ENCODE results near the gene VAT1L. TPM values are rescaled to one million over a fixed set of nuclear protein-coding genes. Genes with fewer than 3 reads are reported as not detected.
A peak's percentile ranks its signal among the peaks of the same experiment; 100 is the strongest.

Gene VAT1L
- total and polyA plus RNA-seq, 8 donors, result 0.32 to 10.7 (median 1.3) TPM

DNA sequence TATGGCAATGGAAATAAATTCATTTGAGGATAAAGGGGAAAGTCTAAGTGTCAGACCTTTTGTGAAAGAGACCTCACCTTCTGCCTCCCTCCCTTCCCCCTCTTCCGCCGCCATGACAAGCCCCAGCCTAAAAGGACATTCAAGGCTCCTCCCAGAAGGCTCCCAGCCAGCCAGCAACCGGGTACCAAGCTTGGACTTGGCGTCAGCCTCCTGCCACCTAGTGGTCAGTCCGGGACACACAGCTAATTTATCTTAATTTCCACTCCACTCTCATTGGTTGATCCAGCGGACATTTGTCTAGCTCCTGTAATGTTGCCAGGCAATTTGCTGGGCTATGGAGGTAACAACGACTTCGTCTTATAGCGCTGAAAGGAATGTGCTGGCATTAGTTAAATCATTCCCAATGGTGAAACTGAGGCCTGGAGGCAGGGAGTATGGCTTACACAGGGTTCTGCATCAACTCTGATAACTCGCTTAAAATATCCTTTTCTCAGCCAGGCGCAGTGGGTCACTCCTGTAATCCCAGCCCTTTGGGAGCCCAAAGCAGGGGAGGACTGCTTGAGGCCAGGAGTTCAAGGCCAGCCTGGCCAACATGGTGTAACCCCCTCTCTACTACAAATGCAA, 214.7 kb downstream of the VAT1L start:
- Histone ChIP-seq H3K9me3 (no peaks in the 10 kb centered on the region), H3K27me3 (no peaks in the 10 kb centered on the region), H3K27ac (no peak overlapping the region), H3K4me3 (no peak overlapping the region), H3K4me1 (no peaks in the 10 kb centered on the region), H3K36me3 (no peaks in the 10 kb centered on the region)
- FAIRE-seq (no peak), DNase-seq (peak; percentile 66 to 80 (median 78)), ATAC-seq (peak; percentile 87 to 98 (median 96))
- TF ChIP-seq, protein P1, sequence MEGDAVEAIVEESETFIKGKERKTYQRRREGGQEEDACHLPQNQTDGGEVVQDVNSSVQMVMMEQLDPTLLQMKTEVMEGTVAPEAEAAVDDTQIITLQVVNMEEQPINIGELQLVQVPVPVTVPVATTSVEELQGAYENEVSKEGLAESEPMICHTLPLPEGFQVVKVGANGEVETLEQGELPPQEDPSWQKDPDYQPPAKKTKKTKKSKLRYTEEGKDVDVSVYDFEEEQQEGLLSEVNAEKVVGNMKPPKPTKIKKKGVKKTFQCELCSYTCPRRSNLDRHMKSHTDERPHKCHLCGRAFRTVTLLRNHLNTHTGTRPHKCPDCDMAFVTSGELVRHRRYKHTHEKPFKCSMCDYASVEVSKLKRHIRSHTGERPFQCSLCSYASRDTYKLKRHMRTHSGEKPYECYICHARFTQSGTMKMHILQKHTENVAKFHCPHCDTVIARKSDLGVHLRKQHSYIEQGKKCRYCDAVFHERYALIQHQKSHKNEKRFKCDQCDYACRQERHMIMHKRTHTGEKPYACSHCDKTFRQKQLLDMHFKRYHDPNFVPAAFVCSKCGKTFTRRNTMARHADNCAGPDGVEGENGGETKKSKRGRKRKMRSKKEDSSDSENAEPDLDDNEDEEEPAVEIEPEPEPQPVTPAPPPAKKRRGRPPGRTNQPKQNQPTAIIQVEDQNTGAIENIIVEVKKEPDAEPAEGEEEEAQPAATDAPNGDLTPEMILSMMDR (IDR thresholded peaks at IDR 0.05), result peak; percentile 63 to 82 (median 72)
- intact Hi-C loops (cut with DNase I), result no loop called here
- WGBS, 2 donors, result 15 to 17% methylated on average over 11 of the region's 11 CpGs

DNA sequence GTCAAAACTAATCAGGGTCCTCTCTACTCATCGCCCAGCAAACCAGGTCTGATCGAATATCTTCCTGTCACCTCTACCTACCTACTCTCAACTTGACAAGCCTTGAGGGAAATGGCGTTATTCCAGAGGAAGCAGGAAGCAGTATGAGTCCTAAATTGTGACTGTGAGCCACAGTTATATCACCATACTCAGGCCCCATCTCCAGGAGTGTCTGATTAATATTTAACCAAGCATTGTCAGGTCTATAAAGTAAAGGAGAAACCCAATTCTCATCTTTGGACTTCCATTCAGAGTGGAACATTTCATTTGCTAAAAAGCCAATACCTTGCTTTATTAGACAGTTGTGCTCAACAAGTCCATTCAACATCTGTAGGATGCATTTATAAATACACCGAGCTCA, 216.2 kb downstream of the VAT1L start:
- ATAC-seq (no peak), DNase-seq (no peak), FAIRE-seq (no peak)
- H3K9me3 ChIP-seq, result no peaks in the 10 kb centered on the region
- H3K4me1 ChIP-seq, result no peaks in the 10 kb centered on the region
- H3K27me3 ChIP-seq, result no peaks in the 10 kb centered on the region
- TF ChIP-seq, protein P1 (IDR thresholded peaks at IDR 0.05), result no peak
- 51 to 59% methylated on average over 4 of the region's 4 CpGs for WGBS, 2 donors
- no peaks in the 10 kb centered on the region for H3K36me3 ChIP-seq
- H3K27ac ChIP-seq, result no peak overlapping the region
- H3K4me3 ChIP-seq, result no peak overlapping the region
- intact Hi-C loops (cut with DNase I), result no loop called here

DNA sequence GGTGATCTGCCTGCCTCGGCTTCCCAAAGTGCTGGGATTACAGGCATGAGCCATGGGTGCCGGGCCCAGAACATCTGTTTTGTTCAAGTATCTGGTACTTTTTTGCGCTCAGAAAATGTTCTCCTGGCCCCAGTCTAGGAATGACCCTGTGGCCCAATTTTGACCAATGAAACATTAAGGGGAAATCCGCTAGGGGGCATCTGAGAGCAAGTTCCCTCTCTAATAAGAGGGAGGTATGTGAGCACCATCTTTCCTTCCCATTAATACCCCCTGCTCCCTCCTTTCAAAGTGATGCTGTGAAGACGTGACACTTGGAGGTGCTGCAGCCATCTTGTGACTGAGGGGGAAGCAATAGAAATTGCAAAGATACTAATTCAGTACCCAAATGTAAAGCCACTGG, 217.5 kb downstream of the VAT1L start:
- intact Hi-C loops (cut with DNase I), result no loop called here
- no peak for DNase-seq
- TF ChIP-seq, protein P1 (IDR thresholded peaks at IDR 0.05), result no peak
- no peaks in the 10 kb centered on the region for H3K36me3 ChIP-seq
- no peak overlapping the region for H3K27ac ChIP-seq
- H3K27me3 ChIP-seq, result no peaks in the 10 kb centered on the region
- H3K4me1 ChIP-seq, result no peaks in the 10 kb centered on the region
- H3K4me3 ChIP-seq, result no peak overlapping the region
- FAIRE-seq, result no peak
- H3K9me3 ChIP-seq, result no peaks in the 10 kb centered on the region
- ATAC-seq, result no peak
- 52 to 59% methylated on average over 5 of the region's 5 CpGs for WGBS, 2 donors

DNA sequence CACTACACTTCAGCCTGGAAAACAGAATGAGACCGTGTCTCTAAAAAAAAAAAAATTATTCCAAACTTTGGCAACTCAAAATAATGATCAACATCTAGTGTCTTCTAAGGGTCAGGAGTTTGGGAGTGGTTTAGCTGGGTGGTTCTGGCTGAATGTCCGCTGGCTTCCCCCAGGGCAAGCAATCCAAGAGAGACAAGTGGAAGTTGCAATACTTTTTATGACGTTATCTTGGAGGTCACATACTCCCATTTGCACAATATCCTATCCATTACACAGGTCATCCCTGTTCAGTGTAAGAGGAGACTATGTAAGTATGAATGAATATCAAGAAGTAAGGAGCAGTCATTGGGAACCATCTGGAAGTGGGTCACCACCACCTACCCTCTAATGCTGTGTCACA, 218.8 kb downstream of the VAT1L start:
- no peak overlapping the region for H3K4me3 ChIP-seq
- ATAC-seq, result no peak
- no peaks in the 10 kb centered on the region for H3K4me1 ChIP-seq
- no peaks in the 10 kb centered on the region for H3K27me3 ChIP-seq
- H3K9me3 ChIP-seq, result no peaks in the 10 kb centered on the region
- intact Hi-C loops (cut with DNase I), result no loop called here
- no peak overlapping the region for H3K27ac ChIP-seq
- H3K36me3 ChIP-seq, result no peaks in the 10 kb centered on the region
- 58 to 71% methylated on average over 3 of the region's 3 CpGs for WGBS, 2 donors
- TF ChIP-seq, protein P1 (IDR thresholded peaks at IDR 0.05), result no peak
- no peak for DNase-seq
- FAIRE-seq, result no peak

DNA sequence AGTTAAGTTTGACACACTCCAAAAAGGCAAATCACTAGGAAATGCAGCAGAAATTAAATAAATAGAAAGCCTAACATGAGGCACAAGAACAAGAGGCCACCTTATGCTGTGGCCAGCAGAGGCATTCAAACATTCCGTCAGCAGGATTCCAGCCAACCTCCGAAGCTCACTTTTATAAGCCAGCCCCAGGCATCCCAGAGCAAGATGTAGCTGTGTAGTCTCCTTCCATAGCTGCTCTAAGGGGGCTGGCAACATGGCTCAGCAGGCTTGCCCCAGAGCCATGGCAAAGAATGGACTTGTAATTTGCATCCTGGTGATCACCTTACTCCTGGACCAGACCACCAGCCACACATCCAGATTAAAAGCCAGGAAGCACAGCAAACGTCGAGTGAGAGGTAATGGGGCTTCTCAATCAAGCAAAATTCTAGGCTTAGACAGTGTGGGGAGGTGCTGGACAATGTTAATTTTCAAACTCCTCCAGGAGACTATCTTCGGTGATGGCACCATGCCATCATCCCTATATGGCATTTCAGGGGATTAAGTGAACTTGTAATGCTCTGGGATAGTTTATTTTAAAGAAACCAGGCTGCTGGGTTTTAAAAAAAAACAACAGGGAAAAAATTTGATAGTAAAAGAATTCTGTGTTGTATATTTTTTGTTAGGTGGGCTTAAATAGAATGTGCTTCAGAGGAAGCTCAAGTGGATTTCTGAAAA, 234.1 kb downstream of the VAT1L start, which contains the start of gene CLEC3A:
CLEC3A (plus strand) TSS at position 202 of the 714 bp plus-strand sequence; CDS start at position 281, 79 bp downstream.
- ATAC-seq (no peak), FAIRE-seq (no peak), DNase-seq (no peak)
- intact Hi-C loops (cut with DNase I), result no loop called here
- H3K4me1 ChIP-seq, result no peaks in the 10 kb centered on the region
- H3K36me3 ChIP-seq, result no peaks in the 10 kb centered on the region
- H3K27ac ChIP-seq, result no peak within 1 kb of the TSS
- no peak within 1 kb of the TSS for H3K4me3 ChIP-seq
- TF ChIP-seq, protein P1 (IDR thresholded peaks at IDR 0.05), result no peak
- H3K27me3 ChIP-seq, result peaks cover 0 to 4% (median 0%) of the 10 kb centered on the region in 4 donors
- WGBS, 2 donors, result 20 to 23% methylated on average over 5 of the region's 5 CpGs
- no peaks in the 10 kb centered on the region for H3K9me3 ChIP-seq

Measured in pancreas (tissue), 10 donors.